SK-N-SH treated with all-trans-retinoic acid at 6 μM for 48 hours (cell line): ENCODE data around the gene MAPK10.

Experiments
- ATAC-seq: fragments of 200-7000 bp; cut with Tn5 transposase; 3 replicates; pipeline ENCODE4 v1.9.1; 2020; ENCODE audit warnings: mild to moderate bottlenecking, moderate library complexity
- ARNTL ChIP-seq: fragments of 450-650 bp; formaldehyde crosslinking; IDR thresholded peaks from 2 replicates; pipeline ENCODE4 v1.5.0; 2020; ENCODE audit warnings: low read depth, mild to moderate bottlenecking, moderate library complexity, borderline replicate concordance
- BACH2 ChIP-seq: fragments of 250-450 bp; sonication (Bioruptor Pico); IDR thresholded peaks from 2 replicates; pipeline ENCODE4 v1.9.0; 2021; ENCODE audit warnings: mild to moderate bottlenecking, borderline replicate concordance
- CREB5 ChIP-seq: fragments of 250-450 bp; sonication (Bioruptor Pico); IDR thresholded peaks from 2 replicates; pipeline ENCODE4 v1.5.1; 2020; ENCODE audit warnings: low read depth, mild to moderate bottlenecking, moderate library complexity
- CSDC2 ChIP-seq: fragments of 250-450 bp; sonication (Bioruptor Pico); IDR thresholded peaks from 2 replicates; pipeline ENCODE4 v1.5.0; 2020; ENCODE audit warnings: mild to moderate bottlenecking, moderate library complexity
- ESRRG ChIP-seq: fragments of 250-450 bp; sonication (Bioruptor Pico); IDR thresholded peaks from 2 replicates; pipeline ENCODE4 v1.6.1; 2021; ENCODE audit warnings: mild to moderate bottlenecking
- GLIS3 ChIP-seq: fragments of 250-450 bp; sonication (Bioruptor Pico); IDR thresholded peaks from 2 replicates; pipeline ENCODE4 v1.5.0; 2020; ENCODE audit warnings: mild to moderate bottlenecking, moderate library complexity
- ISL1 ChIP-seq: fragments of 250-450 bp; sonication (Bioruptor Pico); IDR thresholded peaks from 2 replicates; pipeline ENCODE4 v2.1.2; 2022; ENCODE audit warnings: mild to moderate bottlenecking, moderate library complexity
- PPARA ChIP-seq: fragments of 250-450 bp; sonication (Bioruptor Pico); IDR thresholded peaks from 2 replicates; pipeline ENCODE4 v1.5.0; 2020; ENCODE audit warnings: mild to moderate bottlenecking, borderline replicate concordance
- RARB ChIP-seq: fragments of 250-450 bp; sonication (Bioruptor Pico); IDR thresholded peaks from 2 replicates; pipeline ENCODE4 v1.8.0; 2021; ENCODE audit warnings: mild to moderate bottlenecking, moderate library complexity
- SNAI2 ChIP-seq: fragments of 250-450 bp; sonication (Bioruptor Pico); IDR thresholded peaks from 2 replicates; pipeline ENCODE4 v1.5.0; 2020; ENCODE audit warnings: mild to moderate bottlenecking, moderate library complexity
- TOX ChIP-seq: fragments of 250-450 bp; sonication (Bioruptor Pico); IDR thresholded peaks from 2 replicates; pipeline ENCODE4 v1.8.0; 2021; ENCODE audit warnings: mild to moderate bottlenecking, moderate library complexity, borderline replicate concordance
- ZC3H10 ChIP-seq: fragments of 250-450 bp; sonication (Bioruptor Pico); IDR thresholded peaks from 2 replicates; pipeline ENCODE4 v1.5.1; 2021; ENCODE audit warnings: mild to moderate bottlenecking, moderate library complexity
- ZFP3 ChIP-seq: fragments of 250-450 bp; sonication (Bioruptor Pico); IDR thresholded peaks from 2 replicates; pipeline ENCODE4 v1.5.0; 2020; ENCODE audit warnings: mild to moderate bottlenecking, moderate library complexity
- ZFP30 ChIP-seq: fragments of 450-650 bp; formaldehyde crosslinking; IDR thresholded peaks from 2 replicates; pipeline ENCODE4 v1.5.0; 2022; ENCODE audit warnings: mild to moderate bottlenecking, moderate library complexity
- ZNF565 ChIP-seq: fragments of 450-650 bp; formaldehyde crosslinking; conservative IDR thresholded peaks from 2 replicates; pipeline ENCODE4 v1.5.0; 2020; ENCODE audit warnings: low read depth, mild to moderate bottlenecking, moderate library complexity
- ZNF70 ChIP-seq: fragments of 450-650 bp; formaldehyde crosslinking; IDR thresholded peaks from 2 replicates; pipeline ENCODE4 v1.5.0; 2020; ENCODE audit warnings: mild to moderate bottlenecking, moderate library complexity
- ZNF8 ChIP-seq: fragments of 450-650 bp; formaldehyde crosslinking; IDR thresholded peaks from 2 replicates; pipeline ENCODE4 v1.5.0; 2020; ENCODE audit warnings: mild to moderate bottlenecking, moderate library complexity
- TF ChIP-seq, protein P1 (sequence below): fragments of 250-450 bp; sonication (Bioruptor Pico); IDR thresholded peaks from 2 replicates; pipeline ENCODE4 v1.5.1; 2021; ENCODE audit warnings: mild to moderate bottlenecking, moderate library complexity
- TF ChIP-seq, protein P2 (sequence below): fragments of 250-450 bp; sonication (Bioruptor Pico); IDR thresholded peaks from 2 replicates; pipeline ENCODE4 v1.8.0; 2021; ENCODE audit warnings: low read depth, mild to moderate bottlenecking, moderate library complexity, borderline replicate concordance
- TF ChIP-seq, protein P3 (sequence below): fragments of 250-450 bp; sonication (Bioruptor Pico); IDR thresholded peaks from 2 replicates; pipeline ENCODE4 v1.8.0; 2020; ENCODE audit warnings: mild to moderate bottlenecking, moderate library complexity, borderline replicate concordance

The MAPK10 gene

DNA sequence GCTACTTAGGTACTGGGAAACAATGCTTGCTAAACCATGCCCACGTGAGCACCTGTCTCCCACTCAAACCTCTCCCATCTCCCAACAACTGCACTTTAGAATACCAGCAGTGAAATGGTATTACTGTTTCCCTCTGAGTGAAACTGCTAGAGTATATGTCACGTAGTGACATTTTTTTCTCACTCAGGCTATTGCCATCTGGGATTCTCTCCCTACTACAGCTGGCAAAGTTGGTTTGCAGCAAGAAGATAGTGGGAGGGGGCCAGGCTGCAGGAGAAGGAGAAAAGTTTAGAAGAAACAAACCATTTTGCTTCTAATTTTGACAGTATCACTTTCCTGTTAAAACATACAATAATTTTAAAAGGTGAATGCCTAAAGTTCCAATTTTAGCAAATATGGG is 358.3 kb downstream of the MAPK10 start:
- TF ChIP-seq CSDC2 (CRISPR knock-in tag), result no peak
- no peak for TF ChIP-seq ZNF8 (CRISPR knock-in tag)
- no peak for TF ChIP-seq ESRRG
- TF ChIP-seq, all 23 proteins: peak for 0
- ATAC-seq, result no peak

DNA sequence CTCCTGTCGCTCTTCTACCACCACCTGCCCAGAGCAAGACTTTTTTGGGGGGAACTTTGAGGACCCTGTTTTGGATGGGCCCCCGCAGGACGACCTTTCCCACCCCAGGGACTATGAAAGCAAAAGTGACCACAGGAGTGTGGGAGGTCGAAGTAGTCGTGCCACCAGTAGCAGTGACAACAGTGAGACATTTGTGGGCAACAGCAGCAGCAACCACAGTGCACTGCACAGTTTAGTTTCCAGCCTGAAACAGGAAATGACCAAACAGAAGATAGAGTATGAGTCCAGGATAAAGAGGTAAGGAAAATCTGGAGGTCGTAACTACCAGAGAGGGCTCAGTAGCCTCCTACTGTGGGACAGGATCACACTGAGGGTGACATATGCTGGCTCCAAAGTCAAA is 364.5 kb downstream of the MAPK10 start:
- ATAC-seq, result no peak

GRCh38 chr4:85994576-85994975 is 365.3 kb downstream of the MAPK10 start:
- no peak for ATAC-seq
- TF ChIP-seq CREB5 (CRISPR knock-in tag) (no peak), PPARA (CRISPR knock-in tag) (no peak), RARB (CRISPR knock-in tag) (no peak), SNAI2 (CRISPR knock-in tag) (no peak), ZFP30 (no peak), ZNF565 (no peak), TOX (CRISPR knock-in tag) (no peak), ZC3H10 (CRISPR knock-in tag) (no peak), ISL1 (no peak), GLIS3 (CRISPR knock-in tag) (no peak), ARNTL (CRISPR knock-in tag) (no peak), ZNF70 (CRISPR knock-in tag) (no peak)
- TF ChIP-seq, protein P1, sequence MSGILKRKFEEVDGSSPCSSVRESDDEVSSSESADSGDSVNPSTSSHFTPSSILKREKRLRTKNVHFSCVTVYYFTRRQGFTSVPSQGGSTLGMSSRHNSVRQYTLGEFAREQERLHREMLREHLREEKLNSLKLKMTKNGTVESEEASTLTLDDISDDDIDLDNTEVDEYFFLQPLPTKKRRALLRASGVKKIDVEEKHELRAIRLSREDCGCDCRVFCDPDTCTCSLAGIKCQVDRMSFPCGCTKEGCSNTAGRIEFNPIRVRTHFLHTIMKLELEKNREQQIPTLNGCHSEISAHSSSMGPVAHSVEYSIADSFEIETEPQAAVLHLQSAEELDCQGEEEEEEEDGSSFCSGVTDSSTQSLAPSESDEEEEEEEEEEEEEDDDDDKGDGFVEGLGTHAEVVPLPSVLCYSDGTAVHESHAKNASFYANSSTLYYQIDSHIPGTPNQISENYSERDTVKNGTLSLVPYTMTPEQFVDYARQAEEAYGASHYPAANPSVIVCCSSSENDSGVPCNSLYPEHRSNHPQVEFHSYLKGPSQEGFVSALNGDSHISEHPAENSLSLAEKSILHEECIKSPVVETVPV (CRISPR knock-in tag), result no peak
- TF ChIP-seq, protein P2, sequence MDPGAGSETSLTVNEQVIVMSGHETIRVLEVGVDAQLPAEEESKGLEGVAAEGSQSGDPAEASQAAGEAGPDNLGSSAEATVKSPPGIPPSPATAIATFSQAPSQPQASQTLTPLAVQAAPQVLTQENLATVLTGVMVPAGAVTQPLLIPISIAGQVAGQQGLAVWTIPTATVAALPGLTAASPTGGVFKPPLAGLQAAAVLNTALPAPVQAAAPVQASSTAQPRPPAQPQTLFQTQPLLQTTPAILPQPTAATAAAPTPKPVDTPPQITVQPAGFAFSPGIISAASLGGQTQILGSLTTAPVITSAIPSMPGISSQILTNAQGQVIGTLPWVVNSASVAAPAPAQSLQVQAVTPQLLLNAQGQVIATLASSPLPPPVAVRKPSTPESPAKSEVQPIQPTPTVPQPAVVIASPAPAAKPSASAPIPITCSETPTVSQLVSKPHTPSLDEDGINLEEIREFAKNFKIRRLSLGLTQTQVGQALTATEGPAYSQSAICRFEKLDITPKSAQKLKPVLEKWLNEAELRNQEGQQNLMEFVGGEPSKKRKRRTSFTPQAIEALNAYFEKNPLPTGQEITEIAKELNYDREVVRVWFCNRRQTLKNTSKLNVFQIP (CRISPR knock-in tag), result no peak
- TF ChIP-seq, all 23 proteins: peak for 0

More for the DNA sequence above, 364.5 kb downstream of the MAPK10 start:
- TF ChIP-seq, protein P2 (CRISPR knock-in tag), result no peak
- TF ChIP-seq ESRRG, result no peak
- no peak for TF ChIP-seq ZFP3 (CRISPR knock-in tag)
- no peak for TF ChIP-seq ZFP30
- TF ChIP-seq CREB5 (CRISPR knock-in tag), result no peak
- TF ChIP-seq BACH2 (CRISPR knock-in tag), result no peak
- no peak for TF ChIP-seq ZNF70 (CRISPR knock-in tag)
- TF ChIP-seq, all 23 proteins: peak for 0

GRCh38 chr4:85993641-85994040 is 366.2 kb downstream of the MAPK10 start:
- TF ChIP-seq ESRRG, result no peak
- TF ChIP-seq CREB5 (CRISPR knock-in tag), result no peak
- TF ChIP-seq ZFP3 (CRISPR knock-in tag), result no peak
- no peak for TF ChIP-seq PPARA (CRISPR knock-in tag)
- TF ChIP-seq BACH2 (CRISPR knock-in tag), result no peak
- TF ChIP-seq SNAI2 (CRISPR knock-in tag), result no peak
- TF ChIP-seq, protein P3, sequence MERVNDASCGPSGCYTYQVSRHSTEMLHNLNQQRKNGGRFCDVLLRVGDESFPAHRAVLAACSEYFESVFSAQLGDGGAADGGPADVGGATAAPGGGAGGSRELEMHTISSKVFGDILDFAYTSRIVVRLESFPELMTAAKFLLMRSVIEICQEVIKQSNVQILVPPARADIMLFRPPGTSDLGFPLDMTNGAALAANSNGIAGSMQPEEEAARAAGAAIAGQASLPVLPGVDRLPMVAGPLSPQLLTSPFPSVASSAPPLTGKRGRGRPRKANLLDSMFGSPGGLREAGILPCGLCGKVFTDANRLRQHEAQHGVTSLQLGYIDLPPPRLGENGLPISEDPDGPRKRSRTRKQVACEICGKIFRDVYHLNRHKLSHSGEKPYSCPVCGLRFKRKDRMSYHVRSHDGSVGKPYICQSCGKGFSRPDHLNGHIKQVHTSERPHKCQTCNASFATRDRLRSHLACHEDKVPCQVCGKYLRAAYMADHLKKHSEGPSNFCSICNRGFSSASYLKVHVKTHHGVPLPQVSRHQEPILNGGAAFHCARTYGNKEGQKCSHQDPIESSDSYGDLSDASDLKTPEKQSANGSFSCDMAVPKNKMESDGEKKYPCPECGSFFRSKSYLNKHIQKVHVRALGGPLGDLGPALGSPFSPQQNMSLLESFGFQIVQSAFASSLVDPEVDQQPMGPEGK (CRISPR knock-in tag), result no peak
- TF ChIP-seq ZNF565, result no peak
- no peak for TF ChIP-seq ZFP30
- ATAC-seq, result no peak
